HS-5 (cell line): ENCODE data around the gene IFI27.

Source experiments
- DNase-seq: peaks from one replicate; pipeline ENCODE4 v3.0.0-alpha.2; 2012; ENCODE audit warnings: low read depth

Gene IFI27

GRCh38 chr14:94125659-94126418, 15.3 kb downstream of the IFI27 start:
- DNase-seq = no peak

GRCh38 chr14:94126419-94126677, 15.8 kb downstream of the IFI27 start:
- DNase-seq = no peak

GRCh38 chr14:94126800-94127199, 16.3 kb downstream of the IFI27 start:
- no peak for DNase-seq

- no peak for DNase-seq
Observed at GRCh38 chr14:94127330-94127729, 16.8 kb downstream of the IFI27 start.

- DNase-seq = no peak
Observed at GRCh38 chr14:94128216-94128839, 17.8 kb downstream of the IFI27 start.

- DNase-seq = peak; percentile 49
Observed at GRCh38 chr14:94129111-94129757, 18.7 kb downstream of the IFI27 start, which contains the start of gene IFI27L2. Gene IFI27L2 (minus strand): TSS chr14:94129604. CDS start chr14:94129564, 40 bp downstream.

- peak; percentile 37 for DNase-seq
Observed at GRCh38 chr14:94129758-94130414, 19.4 kb downstream of the IFI27 start.

GRCh38 chr14:94132285-94132887, 21.9 kb downstream of the IFI27 start:
- peak; percentile 28 for DNase-seq

- no peak for DNase-seq
Observed at GRCh38 chr14:94135476-94135875, 24.9 kb downstream of the IFI27 start.

- DNase-seq = peak; percentile 53
Observed at GRCh38 chr14:94136575-94137331, 26.2 kb downstream of the IFI27 start.

- no peak for DNase-seq
Observed at GRCh38 chr14:94138251-94138650, 27.7 kb downstream of the IFI27 start.

GRCh38 chr14:94139006-94139405, 28.5 kb downstream of the IFI27 start:
- DNase-seq = no peak

- no peak for DNase-seq
Observed at GRCh38 chr14:94139421-94139820, 28.9 kb downstream of the IFI27 start.

GRCh38 chr14:94142247-94142646, 31.7 kb downstream of the IFI27 start:
- DNase-seq = no peak

GRCh38 chr14:94142836-94143235, 32.3 kb downstream of the IFI27 start:
- no peak for DNase-seq

- no peak for DNase-seq
Observed at GRCh38 chr14:94143239-94143638, 32.7 kb downstream of the IFI27 start.

GRCh38 chr14:94143711-94144110, 33.2 kb downstream of the IFI27 start:
- DNase-seq = no peak

GRCh38 chr14:94144765-94145164, 34.2 kb downstream of the IFI27 start:
- DNase-seq = no peak

- DNase-seq = no peak
Observed at GRCh38 chr14:94145902-94146527, 35.5 kb downstream of the IFI27 start.

GRCh38 chr14:94152676-94153075, 42.1 kb downstream of the IFI27 start:
- no peak for DNase-seq

- no peak for DNase-seq
Observed at GRCh38 chr14:94153750-94154342, 43.3 kb downstream of the IFI27 start.
